ENCODE data around the gene SUMF1.

The SUMF1 gene

DNA sequence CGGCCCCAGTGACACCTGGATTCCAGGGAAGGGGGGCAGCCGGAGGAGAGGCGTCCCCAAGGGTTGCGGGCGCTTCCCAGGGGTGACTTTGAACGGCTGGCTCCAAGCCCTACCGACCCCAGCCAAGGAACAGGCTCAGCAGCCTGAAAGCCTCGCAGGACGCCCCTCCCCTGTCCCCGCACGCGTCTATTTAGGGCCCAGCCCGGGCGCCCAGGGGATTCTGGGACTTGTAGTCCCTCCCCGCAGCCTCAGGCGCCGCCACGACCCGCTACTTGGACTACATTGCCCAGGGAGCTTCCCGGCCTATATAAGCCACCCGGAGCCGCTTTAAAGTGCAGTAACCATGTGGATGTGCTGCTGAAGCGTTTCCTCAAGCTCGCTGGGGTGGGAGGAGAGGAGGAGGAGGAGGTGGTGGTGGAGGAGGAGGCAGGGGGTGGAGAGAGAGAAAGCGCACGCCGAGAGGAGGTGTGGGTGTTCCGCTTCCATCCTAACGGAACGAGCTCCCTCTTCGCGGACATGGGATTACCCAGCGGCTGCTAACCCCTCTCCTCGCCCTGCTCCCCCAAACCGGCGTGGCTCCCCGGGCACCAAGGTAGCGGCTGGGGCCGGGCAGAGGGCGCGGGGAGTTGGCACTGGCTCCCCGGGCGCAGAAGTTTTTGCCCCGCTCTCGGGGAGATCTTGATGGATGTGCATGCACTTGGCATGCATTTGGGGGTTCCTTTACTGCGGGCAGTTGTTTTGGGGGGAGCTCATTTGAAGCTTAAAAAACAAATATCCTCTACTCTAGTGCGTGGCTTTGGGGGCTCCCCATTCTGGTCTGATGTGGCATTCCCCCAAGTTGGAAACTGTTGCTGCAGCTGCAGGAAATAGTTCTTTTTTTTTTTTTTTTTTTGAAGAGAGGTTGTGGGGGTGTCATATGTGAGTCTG, 26.2 kb upstream of the SUMF1 start, which contains the start of gene ITPR1:
Gene ITPR1, plus strand, starts transcription at position 335 of the 927 bp plus-strand sequence. CDS start 23,144 bp downstream, outside the sequence.
- peak; percentile 92 for ATAC-seq
- no peak for TF ChIP-seq ISL1 (CRISPR knock-in tag; IDR thresholded peaks at IDR 0.05)
- TF ChIP-seq PATZ1 (CRISPR knock-in tag; IDR thresholded peaks at IDR 0.05; ENCODE audit: borderline replicate concordance): no peak
- no peak for TF ChIP-seq ZNF70 (CRISPR knock-in tag; IDR thresholded peaks at IDR 0.05)
- TF ChIP-seq CSDC2 (CRISPR knock-in tag; IDR thresholded peaks at IDR 0.05): peak; percentile 31; the same call in 1 of the 2 replicates

DNA sequence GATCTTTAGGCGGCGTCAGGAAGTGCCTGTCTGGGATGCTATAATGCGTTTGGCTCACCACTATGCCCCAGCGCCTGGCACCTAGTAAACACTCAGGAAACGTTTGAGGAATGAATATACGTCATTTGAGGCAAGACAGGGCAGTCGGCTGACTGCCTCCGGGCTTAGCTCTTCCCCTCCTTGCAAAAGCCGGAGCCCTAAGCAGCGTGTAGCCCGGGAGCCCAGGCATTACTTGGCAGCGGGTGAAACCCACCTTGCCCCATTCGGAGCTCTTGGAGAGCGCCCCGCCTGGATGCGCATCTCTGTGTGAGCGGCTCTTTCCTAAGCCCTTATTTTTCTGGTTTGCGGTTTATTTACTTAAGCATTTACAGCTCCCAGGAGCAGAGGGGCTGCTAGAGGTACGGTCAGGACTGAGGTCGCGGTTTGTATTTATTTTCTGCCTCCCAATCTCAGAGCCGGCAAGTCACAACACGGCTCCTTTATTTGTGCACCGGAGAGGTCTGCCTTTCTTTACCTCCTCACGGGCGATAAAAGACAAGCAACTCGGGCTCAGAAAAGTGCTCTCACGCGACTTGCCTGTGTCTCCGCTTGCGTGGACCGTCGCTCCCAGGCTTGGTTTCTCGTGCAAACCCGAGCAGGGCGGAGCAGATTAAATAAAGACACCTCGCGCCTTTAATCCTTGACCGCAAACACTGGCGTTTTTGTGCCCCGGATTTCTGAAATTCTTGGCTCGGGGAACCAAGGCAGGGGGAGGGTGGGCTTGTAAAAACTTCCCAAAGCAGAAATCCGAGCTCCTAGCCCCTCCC, 25.3 kb upstream of the SUMF1 start:
- peak; percentile 24; the same call in 1 of the 2 replicates for TF ChIP-seq TCF4 (CRISPR knock-in tag; IDR thresholded peaks at IDR 0.05; ENCODE audit: borderline replicate concordance)
- no peak for TF ChIP-seq ZNF8 (CRISPR knock-in tag; IDR thresholded peaks at IDR 0.05)
- no peak for TF ChIP-seq TSHZ2 (CRISPR knock-in tag; IDR thresholded peaks at IDR 0.05)
- ATAC-seq: peak; percentile 64

DNA sequence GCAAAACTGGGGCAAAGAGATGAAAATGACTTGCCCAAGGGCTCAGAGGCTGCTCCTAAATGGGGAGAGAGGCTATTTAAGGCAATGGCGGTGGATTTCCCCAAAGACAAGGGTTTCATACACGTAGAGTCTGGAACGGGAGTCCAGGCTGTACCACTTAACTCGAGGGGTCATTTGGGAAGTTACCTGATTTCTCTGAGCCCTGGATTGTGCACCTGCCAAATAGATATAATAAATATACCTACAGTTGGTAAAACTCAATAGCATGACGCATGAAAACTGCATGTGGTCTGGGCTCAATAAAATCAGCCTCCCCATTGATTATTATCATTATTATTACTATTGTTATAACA, 24.8 kb upstream of the SUMF1 start:
- ATAC-seq: no peak
- TF ChIP-seq TOX (CRISPR knock-in tag; IDR thresholded peaks at IDR 0.05; ENCODE audit: borderline replicate concordance) (no peak), BACH2 (CRISPR knock-in tag; IDR thresholded peaks at IDR 0.05; ENCODE audit: borderline replicate concordance) (no peak), RARB (CRISPR knock-in tag; IDR thresholded peaks at IDR 0.05) (no peak), OSR1 (CRISPR knock-in tag; IDR thresholded peaks at IDR 0.05) (no peak), CSRNP3 (CRISPR knock-in tag; IDR thresholded peaks at IDR 0.05) (no peak)

DNA sequence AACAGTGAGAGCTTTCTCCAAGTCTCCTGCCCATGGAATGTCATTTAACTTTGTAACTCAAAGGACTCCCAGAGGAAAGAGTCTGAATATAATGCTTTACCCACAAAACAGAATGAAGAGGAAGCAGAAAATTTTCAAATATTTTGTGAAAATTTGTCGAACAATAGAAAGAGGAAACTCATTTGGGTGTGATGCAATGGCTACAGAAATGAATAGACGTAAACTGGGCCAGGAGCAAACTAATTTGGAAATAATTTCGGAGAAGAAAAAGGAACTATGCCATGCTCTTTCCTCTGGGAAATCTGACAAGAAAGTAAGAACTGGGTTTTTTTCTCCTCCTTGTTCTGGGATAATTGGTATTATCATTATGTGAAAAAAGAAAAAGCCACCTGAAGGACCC, 11.2 kb upstream of the SUMF1 start:
- ATAC-seq: no peak
- TF ChIP-seq SNAI2 (CRISPR knock-in tag; IDR thresholded peaks at IDR 0.05) (no peak), CSRNP3 (CRISPR knock-in tag; IDR thresholded peaks at IDR 0.05) (no peak), ZC3H10 (CRISPR knock-in tag; IDR thresholded peaks at IDR 0.05) (no peak), CSDC2 (CRISPR knock-in tag; IDR thresholded peaks at IDR 0.05) (no peak), ZNF8 (CRISPR knock-in tag; IDR thresholded peaks at IDR 0.05) (no peak), BACH2 (CRISPR knock-in tag; IDR thresholded peaks at IDR 0.05; ENCODE audit: borderline replicate concordance) (no peak)

DNA sequence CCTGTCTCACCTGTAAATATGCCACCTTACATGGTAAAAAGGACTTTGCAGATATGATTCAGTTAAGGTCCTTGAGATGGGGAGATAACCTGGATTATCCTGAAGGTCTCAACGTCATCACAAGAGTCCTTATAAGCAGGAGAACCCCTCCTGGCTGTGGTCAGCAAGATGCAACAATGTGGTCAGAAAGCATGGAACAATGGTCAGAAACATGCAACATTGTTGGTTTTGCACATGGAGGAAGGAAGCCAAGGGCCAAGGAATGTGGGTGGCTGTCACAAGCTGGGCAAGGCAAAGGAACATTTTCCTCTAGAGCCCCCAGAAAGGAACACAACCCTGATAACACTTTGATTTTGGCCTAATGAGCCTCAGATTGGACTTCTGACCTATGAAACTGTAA, 9.4 kb upstream of the SUMF1 start:
- ATAC-seq: no peak
- TF ChIP-seq ZNF565 (CRISPR knock-in tag; conservative IDR thresholded peaks at IDR 0.05; ENCODE audit: low read depth) (no peak), ZC3H10 (CRISPR knock-in tag; IDR thresholded peaks at IDR 0.05) (no peak), SNAI2 (CRISPR knock-in tag; IDR thresholded peaks at IDR 0.05) (no peak), PATZ1 (CRISPR knock-in tag; IDR thresholded peaks at IDR 0.05; ENCODE audit: borderline replicate concordance) (no peak), PPARA (CRISPR knock-in tag; IDR thresholded peaks at IDR 0.05; ENCODE audit: borderline replicate concordance) (no peak), ESRRG (CRISPR knock-in tag; IDR thresholded peaks at IDR 0.05) (no peak), GLIS3 (CRISPR knock-in tag; IDR thresholded peaks at IDR 0.05) (no peak), OSR1 (CRISPR knock-in tag; IDR thresholded peaks at IDR 0.05) (no peak)
- TF ChIP-seq, protein P1, sequence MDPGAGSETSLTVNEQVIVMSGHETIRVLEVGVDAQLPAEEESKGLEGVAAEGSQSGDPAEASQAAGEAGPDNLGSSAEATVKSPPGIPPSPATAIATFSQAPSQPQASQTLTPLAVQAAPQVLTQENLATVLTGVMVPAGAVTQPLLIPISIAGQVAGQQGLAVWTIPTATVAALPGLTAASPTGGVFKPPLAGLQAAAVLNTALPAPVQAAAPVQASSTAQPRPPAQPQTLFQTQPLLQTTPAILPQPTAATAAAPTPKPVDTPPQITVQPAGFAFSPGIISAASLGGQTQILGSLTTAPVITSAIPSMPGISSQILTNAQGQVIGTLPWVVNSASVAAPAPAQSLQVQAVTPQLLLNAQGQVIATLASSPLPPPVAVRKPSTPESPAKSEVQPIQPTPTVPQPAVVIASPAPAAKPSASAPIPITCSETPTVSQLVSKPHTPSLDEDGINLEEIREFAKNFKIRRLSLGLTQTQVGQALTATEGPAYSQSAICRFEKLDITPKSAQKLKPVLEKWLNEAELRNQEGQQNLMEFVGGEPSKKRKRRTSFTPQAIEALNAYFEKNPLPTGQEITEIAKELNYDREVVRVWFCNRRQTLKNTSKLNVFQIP (CRISPR knock-in tag; IDR thresholded peaks at IDR 0.05; ENCODE audit: borderline replicate concordance, low read depth): no peak
